WI38 (cell line): ENCODE measurements around the gene LRRC14B.

Experiments used
- H3K4me3 ChIP-seq: 2 replicates; pipeline ENCODE4 v1.5.1; 2011; ENCODE audit warnings: low read depth, mild to moderate bottlenecking, control low read depth, low read length
- CTCF ChIP-seq: IDR thresholded peaks from 2 replicates; pipeline ENCODE4 v1.5.1; 2012; ENCODE audit warnings: low read depth, mild to moderate bottlenecking, control low read depth, low read length

The LRRC14B gene

GRCh38 chr5:155651-156410 is 35.5 kb upstream of the LRRC14B start:
- no peak for TF ChIP-seq CTCF
- H3K4me3 ChIP-seq = no peak overlapping the region

GRCh38 chr5:156411-157072 is 34.8 kb upstream of the LRRC14B start:
- TF ChIP-seq CTCF = no peak
- H3K4me3 ChIP-seq = no peak overlapping the region

GRCh38 chr5:157126-157715 is 34.1 kb upstream of the LRRC14B start:
- H3K4me3 ChIP-seq = no peak overlapping the region
- no peak for TF ChIP-seq CTCF

GRCh38 chr5:157801-158200 is 33.5 kb upstream of the LRRC14B start:
- TF ChIP-seq CTCF = no peak
- H3K4me3 ChIP-seq = no peak overlapping the region

GRCh38 chr5:158807-159447 is 32.4 kb upstream of the LRRC14B start:
- no peak overlapping the region for H3K4me3 ChIP-seq
- TF ChIP-seq CTCF = no peak

GRCh38 chr5:159448-160172 is 31.7 kb upstream of the LRRC14B start:
- TF ChIP-seq CTCF = no peak
- no peak overlapping the region for H3K4me3 ChIP-seq
